GM15510 (cell line): ENCODE measurements around the gene ENPP6.

ENCODE experiments used
- POLR2A ChIP-seq: IDR thresholded peaks from 3 replicates; pipeline ENCODE4 v1.6.1; 2011; ENCODE audit warnings: borderline replicate concordance; ENCODE audit not compliant: insufficient read length; ENCODE audit errors: extremely low read depth

The ENPP6 gene

GRCh38 chr4:184177271-184177670, 40.4 kb downstream of the ENPP6 start:
- TF ChIP-seq POLR2A = no peak

GRCh38 chr4:184174571-184175488, 42.8 kb downstream of the ENPP6 start:
- no peak for TF ChIP-seq POLR2A

- TF ChIP-seq POLR2A = no peak
These were observed 46.7 kb downstream of the ENPP6 start for GRCh38 chr4:184171011-184171410.

GRCh38 chr4:184169225-184169867, 48.3 kb downstream of the ENPP6 start:
- TF ChIP-seq POLR2A = no peak

- no peak for TF ChIP-seq POLR2A
These were observed 49.2 kb downstream of the ENPP6 start for GRCh38 chr4:184168406-184169019.

- TF ChIP-seq POLR2A = no peak
These were observed 50.1 kb downstream of the ENPP6 start for GRCh38 chr4:184167576-184167975.

GRCh38 chr4:184166736-184167135, 50.9 kb downstream of the ENPP6 start:
- no peak for TF ChIP-seq POLR2A

GRCh38 chr4:184165291-184165690, 52.4 kb downstream of the ENPP6 start:
- no peak for TF ChIP-seq POLR2A

- no peak for TF ChIP-seq POLR2A
These were observed 53.9 kb downstream of the ENPP6 start for GRCh38 chr4:184163813-184164212.

GRCh38 chr4:184162596-184162995, 55.1 kb downstream of the ENPP6 start:
- no peak for TF ChIP-seq POLR2A

GRCh38 chr4:184157322-184157721, 60.4 kb downstream of the ENPP6 start:
- no peak for TF ChIP-seq POLR2A

GRCh38 chr4:184156163-184156920, 61.3 kb downstream of the ENPP6 start:
- no peak for TF ChIP-seq POLR2A

- TF ChIP-seq POLR2A = no peak
These were observed 63.5 kb downstream of the ENPP6 start for GRCh38 chr4:184154199-184154598.

GRCh38 chr4:184153781-184154180, 63.9 kb downstream of the ENPP6 start:
- no peak for TF ChIP-seq POLR2A
